A673 (cell line): Measurements from ENCODE around the gene THOC5. TPM values are rescaled to one million over a fixed set of nuclear protein-coding genes. Genes with fewer than 3 reads are reported as not detected.
A peak's percentile ranks its signal among the peaks of the same experiment; 100 is the strongest.
"Not testable (repeated sequence)": the region's sequence is repeated elsewhere in the genome, so short reads cannot be mapped to it uniquely, and the experiment has no call there.

Source experiments
- Bru-seq: library from RNA; stranded (reverse); fragments of 400-500 nt; gene quantifications from one replicate; lab custom pipeline; 2021; lab: Mats Ljungman, UMichigan
- BruChase-seq, 2 experiments: library from RNA; stranded (reverse); fragments of 400-500 nt; gene quantifications; one replicate each; lab custom pipeline; 2021; lab: Mats Ljungman, UMichigan
- BruUV-seq: library from RNA; stranded (reverse); fragments of 400-500 nt; replicated peaks from 2 replicates; lab custom pipeline; 2021; lab: Mats Ljungman, UMichigan
- CTCF ChIA-PET: fragments of 300-600 bp; sonication (Branson Sonifier 250); formaldehyde crosslinking; loops from one replicate; lab custom pipeline; 2022; ENCODE audit warnings: antibody characterized with exemption; lab: Charles Lee
- POLR2A ChIA-PET: fragments of 300-600 bp; sonication (Branson Sonifier 250); formaldehyde crosslinking; loops from one replicate; lab custom pipeline; 2022; ENCODE audit warnings: antibody characterized with exemption; ENCODE audit not compliant: low non-redundant PET; lab: Charles Lee
- DNase-seq: peaks from one replicate; pipeline ENCODE4 v3.0.0-alpha.2; 2015; ENCODE audit warnings: low spot score
- H3K27ac ChIP-seq: fragments of 200-600 bp; sonication (generic); 2 replicates; pipeline ENCODE4 v1.5.1; 2016; ENCODE audit warnings: mixed run types, low read depth, mild to moderate bottlenecking, mixed read lengths, antibody characterized with exemption, low read length; ENCODE audit not compliant: poor library complexity, severe bottlenecking
- H3K27me3 ChIP-seq: fragments of 200-600 bp; sonication (generic); replicated peaks from 2 replicates; pipeline ENCODE4 v1.6.1; 2017; ENCODE audit warnings: mixed run types, low read depth, mild to moderate bottlenecking, mixed read lengths, antibody characterized with exemption, low read length; ENCODE audit not compliant: insufficient read depth, poor library complexity
- H3K36me3 ChIP-seq: fragments of 200-600 bp; sonication (generic); 2 replicates; pipeline ENCODE4 v1.6.1; 2016; ENCODE audit warnings: mixed run types, mild to moderate bottlenecking, mixed read lengths, antibody characterized with exemption, low read length; ENCODE audit not compliant: insufficient read depth, poor library complexity, severe bottlenecking
- H3K4me1 ChIP-seq: fragments of 200-600 bp; sonication (generic); 2 replicates; pipeline ENCODE4 v1.6.1; 2017; ENCODE audit warnings: mixed run types, mild to moderate bottlenecking, mixed read lengths, antibody characterized with exemption, low read length; ENCODE audit not compliant: insufficient read depth, poor library complexity, severe bottlenecking
- H3K4me3 ChIP-seq: fragments of 200-600 bp; sonication (generic); 2 replicates; pipeline ENCODE4 v1.5.1; 2016; ENCODE audit warnings: low read depth, mixed run types, mild to moderate bottlenecking, mixed read lengths, low read length; ENCODE audit not compliant: poor library complexity, severe bottlenecking
- H3K9me3 ChIP-seq: fragments of 200-600 bp; sonication (generic); 2 replicates; pipeline ENCODE4 v1.6.1; 2016; ENCODE audit warnings: mixed run types, low read depth, mild to moderate bottlenecking, mixed read lengths, antibody characterized with exemption, low read length; ENCODE audit not compliant: poor library complexity, severe bottlenecking
- EZH2 ChIP-seq: fragments of 200-600 bp; sonication (generic); IDR thresholded peaks from 2 replicates; pipeline ENCODE4 v1.6.1; 2017; ENCODE audit warnings: borderline replicate concordance, low read depth, mild to moderate bottlenecking, mixed read lengths, antibody characterized with exemption, low read length; ENCODE audit not compliant: poor library complexity, severe bottlenecking
- intact Hi-C: fragments of 100-400 bp; cut with micrococcal nuclease; formaldehyde crosslinking; loops from one replicate; pipeline ENCODE4 v1.10.0; 2022; ENCODE audit not compliant: unreplicated experiment
- long read RNA-seq: library from polyadenylated mRNA; stranded (forward); transcript quantifications from one replicate; pipeline ENCODE4 v2.0.0, GENCODE V29; 2022
- total RNA-seq: library from RNA; stranded (reverse); gene quantifications from 2 replicates; pipeline ENCODE4 v1.2.3, GENCODE V29; 2021
- TF ChIP-seq, protein P1 (sequence below): fragments of 300-800, 200-600 bp; sonication (generic); conservative IDR thresholded peaks from 2 replicates; pipeline ENCODE4 v1.5.1; 2017; ENCODE audit warnings: low read depth, mild to moderate bottlenecking, antibody characterized with exemption, low read length, moderate library complexity, mixed read lengths

The THOC5 gene
- total RNA-seq (101 and 113 TPM in 2 replicates), Bru-seq, nascent RNA (percentile 78 among the genes with signal in this experiment), BruChase-seq, experiment 1, labeled RNA remaining after a 2-hour chase (percentile 85 among the genes with signal in this experiment), BruChase-seq, experiment 2, labeled RNA remaining after a 6-hour chase (percentile 95 among the genes with signal in this experiment)
- long read RNA-seq, full-length matches to known transcripts = 95 of 133 reads
- long read RNA-seq, partial matches to known transcripts = 11 of 133 reads
- long read RNA-seq, other reads (novel, unspliced or antisense) = 27 of 133 reads

DNA sequence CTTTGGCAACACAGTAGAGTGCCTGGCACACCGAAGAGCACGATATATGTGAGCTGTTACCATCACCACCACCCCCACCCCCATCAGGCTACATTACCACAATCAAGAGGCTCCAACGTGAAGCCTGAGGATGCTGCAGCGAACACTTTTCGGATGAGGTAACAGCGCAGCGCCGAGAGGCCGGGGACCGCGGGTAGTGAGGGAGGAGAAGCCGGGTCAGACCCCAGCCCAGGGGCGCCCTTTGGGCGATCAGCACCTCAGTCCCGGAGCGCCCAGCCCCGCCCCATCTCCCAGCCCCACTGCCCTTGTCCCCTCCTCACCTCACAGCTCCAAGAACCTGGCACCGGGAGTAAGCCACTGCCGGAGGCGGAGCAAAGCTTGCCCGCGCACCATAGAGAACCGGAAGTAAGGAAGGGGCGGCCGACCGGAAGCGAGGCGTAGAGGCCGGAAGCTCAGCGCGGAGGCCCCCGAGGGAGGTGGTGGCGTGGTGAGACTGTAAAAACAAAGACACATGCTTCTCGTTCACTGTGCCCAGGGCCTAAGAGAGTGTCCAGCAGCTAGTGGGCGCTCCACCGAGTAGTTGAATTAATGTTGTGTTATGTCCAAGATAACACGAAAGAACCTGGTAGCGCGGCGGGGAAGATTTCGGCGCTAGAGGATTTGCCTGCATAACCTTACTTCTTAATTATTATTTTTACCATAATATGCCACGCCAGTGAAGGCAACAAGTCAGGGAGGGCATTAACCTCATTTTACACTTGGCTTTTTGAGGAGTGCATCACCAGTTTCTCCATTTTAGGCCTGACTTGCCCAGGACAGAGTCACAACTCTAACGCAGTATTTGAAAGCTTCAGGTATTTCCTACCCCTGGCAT lies at the start of gene THOC5:
Gene THOC5 (minus strand): TSS at position 407 of the 874 bp plus-strand sequence. CDS start 4,610 bp downstream, outside the sequence.
- TF ChIP-seq, protein P1, sequence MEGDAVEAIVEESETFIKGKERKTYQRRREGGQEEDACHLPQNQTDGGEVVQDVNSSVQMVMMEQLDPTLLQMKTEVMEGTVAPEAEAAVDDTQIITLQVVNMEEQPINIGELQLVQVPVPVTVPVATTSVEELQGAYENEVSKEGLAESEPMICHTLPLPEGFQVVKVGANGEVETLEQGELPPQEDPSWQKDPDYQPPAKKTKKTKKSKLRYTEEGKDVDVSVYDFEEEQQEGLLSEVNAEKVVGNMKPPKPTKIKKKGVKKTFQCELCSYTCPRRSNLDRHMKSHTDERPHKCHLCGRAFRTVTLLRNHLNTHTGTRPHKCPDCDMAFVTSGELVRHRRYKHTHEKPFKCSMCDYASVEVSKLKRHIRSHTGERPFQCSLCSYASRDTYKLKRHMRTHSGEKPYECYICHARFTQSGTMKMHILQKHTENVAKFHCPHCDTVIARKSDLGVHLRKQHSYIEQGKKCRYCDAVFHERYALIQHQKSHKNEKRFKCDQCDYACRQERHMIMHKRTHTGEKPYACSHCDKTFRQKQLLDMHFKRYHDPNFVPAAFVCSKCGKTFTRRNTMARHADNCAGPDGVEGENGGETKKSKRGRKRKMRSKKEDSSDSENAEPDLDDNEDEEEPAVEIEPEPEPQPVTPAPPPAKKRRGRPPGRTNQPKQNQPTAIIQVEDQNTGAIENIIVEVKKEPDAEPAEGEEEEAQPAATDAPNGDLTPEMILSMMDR = peak; percentile 82
- TF ChIP-seq EZH2 = no peak
- H3K4me1 ChIP-seq = peaks cover 5% of the 10 kb centered on the region
- ChIA-PET POLR2A (interaction anchor here (0.6 kb wide), 3 partner anchors 24 to 1038 kb away, joined by 5 to 11 read pairs (median 5); partner anchors contain the start of gene PES1), CTCF (interaction anchor here (0.5 to 0.6 kb wide), 3 partner anchors 50 to 1654 kb away, joined by 3 to 5 read pairs (median 3); no protein-coding TSS in a partner anchor)
- TSS peak; percentile 99 for BruUV-seq
- peak; percentile 98 for DNase-seq
- no peaks in the 10 kb centered on the region for H3K27me3 ChIP-seq
- H3K27ac ChIP-seq = peak within 1 kb of the TSS; percentile 64
- H3K4me3 ChIP-seq = peak within 1 kb of the TSS; percentile 85
- H3K9me3 ChIP-seq = no peaks in the 10 kb centered on the region
- intact Hi-C loops = no loop called here
- H3K36me3 ChIP-seq = peaks cover 17% of the 10 kb centered on the region

DNA sequence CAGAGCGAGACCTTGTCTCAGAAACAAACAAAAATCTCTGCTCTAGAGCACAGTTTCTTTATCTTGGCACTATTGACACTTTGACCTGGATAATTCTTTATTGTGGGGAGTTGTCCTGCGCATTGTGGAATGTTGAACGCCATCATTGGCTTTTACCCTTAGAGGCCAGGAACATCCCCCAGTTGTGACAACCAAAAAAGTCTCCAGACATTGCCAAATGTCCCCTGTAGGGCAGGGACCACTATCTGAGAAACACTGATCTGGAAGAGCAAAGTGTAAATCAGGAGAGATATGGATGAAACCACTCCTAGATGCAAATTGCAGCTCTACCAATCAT lies 45.1 kb upstream of the THOC5 start:
- Histone ChIP-seq H3K9me3 (no peaks in the 10 kb centered on the region), H3K36me3 (no peaks in the 10 kb centered on the region), H3K27ac (no peak overlapping the region), H3K27me3 (no peaks in the 10 kb centered on the region), H3K4me1 (no peaks in the 10 kb centered on the region), H3K4me3 (no peak overlapping the region)
- DNase-seq = no peak
- TF ChIP-seq, protein P1 = no peak
- no peak for TF ChIP-seq EZH2
- BruUV-seq = no TSS peak
- POLR2A ChIA-PET = no interaction called here
- CTCF ChIA-PET = no interaction called here
- intact Hi-C loops = no loop called here

DNA sequence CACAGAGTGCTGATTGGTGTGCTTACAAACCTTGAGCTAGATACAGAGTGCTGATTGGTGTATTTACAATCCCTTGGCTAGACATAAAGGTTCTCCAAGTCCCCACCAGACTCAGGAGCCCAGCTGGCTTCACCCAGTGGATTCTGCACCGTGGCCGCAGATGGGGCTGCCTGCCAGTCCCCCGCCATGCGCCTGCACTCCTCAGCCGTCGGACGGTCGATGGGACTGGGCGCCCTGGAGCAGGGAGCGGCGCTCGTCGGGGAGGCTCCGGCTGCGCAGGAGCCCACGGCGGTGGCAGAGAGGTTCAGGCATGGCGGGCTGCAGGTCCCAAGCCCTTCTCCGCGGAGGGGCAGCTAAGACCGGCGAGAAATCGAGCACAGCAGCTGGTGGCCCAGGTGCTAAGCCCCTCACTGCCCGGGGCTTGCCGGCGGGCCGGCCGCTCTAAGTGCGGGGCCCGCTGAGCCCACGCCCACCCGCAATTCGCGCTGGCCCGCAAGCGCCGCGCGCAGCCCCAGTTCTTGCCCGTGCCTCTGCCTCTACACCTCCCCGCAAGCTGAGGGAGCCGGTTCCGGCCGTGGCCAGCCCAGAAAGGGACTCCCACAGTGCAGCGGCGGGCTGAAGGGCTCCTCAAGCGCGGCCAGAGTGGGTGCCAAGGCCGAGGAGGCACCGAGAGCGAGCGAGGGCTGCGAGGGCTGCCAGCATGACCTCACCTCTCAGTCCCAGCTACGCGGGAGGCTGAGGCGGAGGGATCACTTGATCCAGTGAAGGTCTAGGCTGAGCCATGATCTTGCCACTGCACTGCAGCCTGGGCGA lies 44.5 kb upstream of the THOC5 start:
- POLR2A ChIA-PET, H3K4me1 ChIP-seq, H3K4me3 ChIP-seq: not testable (repeated sequence)

More for the DNA sequence above, 44.5 kb upstream of the THOC5 start:
- H3K27ac ChIP-seq, intact Hi-C loops, H3K9me3 ChIP-seq, H3K27me3 ChIP-seq, H3K36me3 ChIP-seq, DNase-seq, BruUV-seq: not testable (repeated sequence)
- CTCF ChIA-PET = interaction anchor here (0.6 kb wide), 2 partner anchors 91 to 491 kb away, joined by 5 read pairs; no protein-coding TSS in a partner anchor
